Stimulated activated CD8-positive, alpha-beta memory T cell treated with anti-CD3 and anti-CD28 coated beads, Interleukin-15, amount 100 ng/mL, for 1 hour (primary cell): ENCODE results near the gene COL6A3.

ENCODE experiments used
- DNase-seq: peaks from one replicate; pipeline ENCODE4 v3.0.0-alpha.2; 2020; ENCODE audit warnings: low read depth

The COL6A3 gene

DNA sequence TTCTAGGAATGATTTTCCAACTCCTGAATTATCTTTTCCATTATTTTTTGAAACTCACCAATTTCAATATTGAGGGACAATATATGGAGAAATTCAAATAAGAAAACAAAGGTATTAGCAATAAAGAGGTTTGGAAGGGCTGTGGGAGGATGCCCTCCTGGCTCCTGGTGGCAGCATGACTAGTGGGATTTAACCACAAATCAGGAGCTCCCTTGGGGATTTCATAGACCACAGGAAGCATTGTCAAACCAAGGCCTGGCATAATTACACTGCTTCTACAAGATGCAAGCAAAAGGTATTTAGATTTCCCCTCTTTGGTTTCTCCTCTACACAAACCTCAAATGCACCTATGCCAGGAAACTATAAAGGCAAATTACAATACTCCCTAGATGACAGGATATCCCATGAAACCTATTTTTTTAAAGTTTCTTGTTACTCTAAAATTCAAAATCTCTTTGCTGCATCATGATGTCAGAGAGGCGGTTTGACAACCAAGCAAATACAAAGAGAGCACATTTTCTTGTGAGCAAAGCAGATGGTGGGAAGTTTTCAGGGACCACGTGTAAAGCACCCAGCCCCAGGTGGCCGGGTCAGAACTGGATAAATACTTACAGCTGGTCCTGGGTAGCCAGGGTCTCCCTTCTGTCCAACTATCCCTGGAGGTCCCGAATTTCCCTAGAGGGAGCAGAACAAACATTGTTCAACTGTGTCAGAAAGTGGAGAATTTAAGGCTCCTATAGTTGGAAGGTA lies 67.9 kb downstream of the COL6A3 start:
- no peak for DNase-seq

DNA sequence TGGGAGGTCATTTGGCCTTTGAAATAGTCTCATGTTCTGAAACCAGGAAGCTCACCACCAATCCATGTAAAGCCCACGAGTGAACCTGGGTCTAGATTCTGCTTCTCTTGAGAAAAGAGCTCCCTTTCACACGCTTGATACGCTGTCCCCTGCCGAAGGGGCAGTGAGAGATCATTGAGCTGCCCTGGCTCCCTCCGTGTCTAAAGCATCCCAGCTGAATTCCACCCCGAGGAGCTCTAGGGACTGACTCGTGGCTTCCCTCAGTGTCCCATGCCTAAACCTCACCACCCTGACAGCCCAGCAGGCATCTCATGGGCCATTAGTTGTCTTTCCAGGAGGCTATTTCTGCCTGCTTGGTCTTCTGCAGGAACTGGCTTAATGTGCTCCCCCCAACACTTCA lies 68.6 kb downstream of the COL6A3 start:
- DNase-seq: no peak

DNA sequence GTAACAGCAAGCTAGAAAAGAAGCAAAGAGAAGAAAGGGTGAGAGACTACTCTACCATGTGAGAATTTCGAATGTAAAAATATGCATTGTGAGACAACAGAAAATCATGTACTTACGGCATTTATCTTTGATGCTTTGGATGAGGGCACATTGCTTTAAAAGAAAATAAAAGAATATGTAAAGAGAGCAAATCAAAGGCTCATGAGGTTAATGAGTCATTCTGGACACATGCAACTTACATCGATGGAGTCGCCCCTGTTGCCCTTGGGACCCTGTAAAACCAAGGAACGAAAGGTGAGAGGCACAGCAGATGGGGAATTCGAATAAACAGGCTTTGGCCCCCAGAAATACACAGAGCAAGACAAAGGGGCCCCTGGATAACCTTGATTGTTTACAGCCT lies 69.0 kb downstream of the COL6A3 start:
- no peak for DNase-seq

DNA sequence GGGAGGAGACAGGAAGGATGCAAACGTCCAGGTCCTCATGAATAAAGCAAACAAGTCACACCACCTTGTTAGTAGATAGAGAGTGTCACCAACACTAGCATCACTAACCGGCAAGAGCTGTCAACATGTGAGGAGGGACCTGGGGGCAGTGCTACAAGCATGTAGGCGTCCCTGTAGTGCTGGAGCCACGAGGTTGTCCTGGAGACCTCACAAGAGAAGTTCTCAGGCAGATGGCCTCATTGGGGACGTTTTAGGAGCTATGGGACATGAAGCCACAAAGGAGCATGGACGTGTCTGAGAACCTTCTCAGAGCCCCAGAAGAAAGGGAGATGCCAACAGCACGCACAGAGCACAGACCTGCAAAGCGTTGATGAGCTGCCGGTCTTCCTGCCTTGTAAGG lies 70.0 kb downstream of the COL6A3 start:
- DNase-seq: no peak

DNA sequence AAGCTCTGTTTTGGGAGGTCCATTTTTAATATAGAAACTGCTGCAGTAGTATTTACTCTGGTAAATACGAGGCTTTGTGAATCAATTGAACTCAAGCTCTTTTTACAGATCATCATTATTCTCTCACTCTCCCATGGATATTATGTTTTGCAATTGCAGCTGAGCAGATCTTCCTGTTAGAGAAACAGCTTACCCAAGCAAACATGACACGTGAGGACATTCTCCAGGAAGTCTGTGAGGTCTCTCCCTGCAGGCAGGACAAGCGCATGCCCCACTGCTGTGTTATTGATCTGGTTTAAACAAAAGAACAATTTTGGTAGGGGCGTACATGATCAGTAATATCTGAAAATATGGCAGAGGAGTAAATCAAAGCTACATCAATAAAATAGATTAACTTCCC lies 72.1 kb downstream of the COL6A3 start:
- DNase-seq: no peak

DNA sequence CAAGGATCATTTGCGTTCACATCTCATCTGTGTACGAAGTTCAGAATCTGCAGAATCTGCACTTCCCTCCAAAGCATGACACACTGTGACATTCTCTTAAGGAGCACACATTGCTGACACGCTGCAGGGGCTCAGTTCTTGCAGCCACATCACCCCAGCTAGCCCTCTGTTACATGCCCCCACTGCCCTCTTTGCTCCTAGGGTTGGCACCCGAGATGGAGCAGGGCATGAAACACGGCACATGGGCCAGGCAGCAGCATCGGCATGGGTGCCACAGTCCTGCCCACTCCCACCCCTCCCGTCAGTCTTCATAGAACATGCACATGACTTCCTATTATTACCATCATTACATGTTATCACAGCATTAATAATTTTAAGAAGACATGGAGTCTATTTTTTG lies 76.4 kb downstream of the COL6A3 start:
- no peak for DNase-seq

DNA sequence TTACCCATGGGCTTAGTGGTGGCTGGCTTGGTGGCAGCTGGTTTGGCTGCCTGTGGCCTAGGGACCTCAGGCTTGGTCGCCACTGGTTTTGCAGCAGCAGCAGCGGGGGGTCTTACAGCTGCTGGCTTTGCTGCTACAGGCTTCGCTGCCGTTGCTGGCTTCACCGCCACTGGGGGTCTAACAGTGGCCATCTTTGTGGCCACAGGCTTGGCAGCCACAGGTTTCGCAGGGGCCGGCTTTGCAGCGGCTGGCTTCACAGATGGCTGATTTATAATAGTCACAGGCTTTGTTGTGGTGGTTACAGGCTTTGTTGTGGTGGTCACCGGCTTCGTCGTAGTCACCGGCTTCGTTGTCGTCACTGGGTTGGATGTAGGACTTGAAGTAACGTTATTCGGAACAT lies 77.8 kb downstream of the COL6A3 start:
- DNase-seq: no peak

DNA sequence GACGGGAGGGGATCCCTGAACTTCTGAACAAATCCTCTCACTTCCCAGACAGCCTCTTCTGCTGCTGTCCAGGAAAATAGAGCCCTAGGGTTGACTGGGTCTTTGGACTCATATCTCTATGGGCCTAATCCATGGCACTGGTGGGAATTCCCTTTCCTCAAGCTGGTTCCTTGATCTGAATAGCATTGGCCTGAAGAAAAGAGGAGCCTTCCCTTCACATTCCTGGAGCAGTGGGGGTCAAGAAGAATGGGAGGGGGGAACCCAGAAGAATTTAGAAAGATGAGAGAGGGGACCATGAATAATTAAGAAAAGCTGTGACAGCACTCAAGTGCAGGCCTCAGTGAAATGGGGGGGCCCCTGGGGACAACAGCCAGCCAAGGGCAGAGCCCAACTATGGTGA lies 80.2 kb downstream of the COL6A3 start:
- DNase-seq: no peak

DNA sequence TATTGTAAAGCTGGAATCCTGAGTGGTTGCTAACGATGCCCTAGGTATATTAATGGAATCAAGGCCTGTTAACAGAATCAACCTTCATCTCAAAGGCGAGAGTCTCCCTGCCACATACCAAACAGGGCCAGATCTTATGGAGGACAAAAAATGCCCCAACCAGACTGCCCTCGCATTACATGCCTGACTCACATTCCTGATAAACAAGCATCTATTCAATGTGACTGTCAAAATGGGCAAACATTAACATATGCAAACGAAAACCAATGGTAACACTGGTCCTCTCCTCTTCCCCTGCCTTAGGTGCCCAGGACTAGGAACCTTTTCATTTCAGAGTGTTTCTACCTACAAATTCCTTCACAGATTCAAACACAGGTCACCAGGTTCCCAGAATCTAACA lies 83.4 kb downstream of the COL6A3 start:
- no peak for DNase-seq

DNA sequence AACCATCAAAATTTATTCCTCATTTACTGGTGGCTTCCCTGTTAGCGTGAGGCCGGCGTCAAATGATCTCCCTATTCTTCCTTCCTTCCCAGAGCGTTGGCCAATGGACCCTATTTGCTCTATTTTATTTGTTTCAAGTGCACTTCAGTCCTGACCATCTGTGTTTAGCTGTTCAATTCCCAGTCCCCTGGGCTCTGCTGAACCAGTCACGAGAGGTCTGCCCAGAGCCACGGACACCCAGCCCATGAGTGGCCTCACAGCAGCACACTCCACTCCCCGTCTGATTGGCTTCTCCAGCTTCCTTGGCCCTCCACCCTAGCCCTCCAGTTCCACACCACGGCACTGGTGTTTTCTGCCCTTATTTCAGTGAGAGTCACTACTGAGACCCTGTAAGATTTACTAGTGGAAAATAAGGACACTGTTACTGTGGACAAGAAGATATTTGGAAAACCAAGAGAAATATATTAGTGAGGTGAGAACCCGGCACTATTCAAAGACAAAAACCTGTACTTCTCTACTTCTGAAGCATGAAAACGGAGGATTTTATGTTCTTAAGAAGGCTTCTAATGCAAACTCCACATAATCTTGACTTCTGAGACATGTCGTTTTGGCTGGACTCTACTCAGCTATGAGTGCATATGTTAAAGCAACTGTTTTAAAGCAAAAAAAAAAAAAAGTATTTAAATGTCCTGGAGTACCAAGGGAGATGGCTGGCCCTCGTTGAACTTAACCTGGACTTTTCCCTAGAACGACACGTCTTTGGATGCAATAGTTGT lies 86.6 kb downstream of the COL6A3 start:
- DNase-seq: no peak

DNA sequence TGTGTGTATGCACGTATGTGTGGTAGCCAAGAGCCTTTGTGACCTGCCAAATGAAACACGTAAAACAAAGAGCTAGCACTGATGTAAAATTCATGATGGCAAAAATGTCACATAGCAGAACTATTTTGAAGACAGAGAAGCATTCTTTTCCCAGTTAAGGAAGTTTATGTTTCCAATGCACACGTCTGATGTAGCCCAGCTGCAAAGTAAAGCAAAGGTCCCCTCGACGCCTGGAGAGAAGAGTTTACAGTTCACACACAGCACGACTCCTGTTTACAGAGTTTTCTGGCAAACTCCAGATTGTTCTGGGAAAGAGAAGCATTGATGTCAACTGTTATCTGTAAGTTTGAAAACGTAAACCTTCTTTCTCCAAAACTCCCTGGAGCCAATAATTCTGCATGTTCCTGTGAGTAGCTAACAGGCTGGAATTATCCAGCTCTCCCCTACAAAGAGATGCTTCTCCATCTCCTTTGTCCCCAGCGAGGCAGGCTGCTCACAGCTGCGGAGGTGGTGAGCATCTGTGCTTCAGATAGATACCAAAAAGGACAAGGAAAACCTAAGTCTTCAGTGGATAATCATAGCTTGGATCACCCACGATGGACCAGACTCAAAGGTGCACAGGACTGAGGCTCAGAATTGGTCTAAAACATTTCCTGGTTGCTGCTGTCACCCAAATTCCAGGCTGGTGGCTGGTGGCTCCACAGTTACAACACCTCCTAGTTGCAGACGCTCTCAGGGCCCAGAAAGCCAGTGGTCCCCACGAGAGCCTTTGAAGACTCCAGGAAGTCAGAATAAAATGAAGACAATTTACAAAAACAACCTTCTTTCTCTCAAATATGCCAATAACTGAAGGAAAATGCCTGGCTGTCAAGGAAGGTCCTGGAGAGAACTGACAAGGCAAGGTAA lies 87.4 kb downstream of the COL6A3 start:
- no peak for DNase-seq

DNA sequence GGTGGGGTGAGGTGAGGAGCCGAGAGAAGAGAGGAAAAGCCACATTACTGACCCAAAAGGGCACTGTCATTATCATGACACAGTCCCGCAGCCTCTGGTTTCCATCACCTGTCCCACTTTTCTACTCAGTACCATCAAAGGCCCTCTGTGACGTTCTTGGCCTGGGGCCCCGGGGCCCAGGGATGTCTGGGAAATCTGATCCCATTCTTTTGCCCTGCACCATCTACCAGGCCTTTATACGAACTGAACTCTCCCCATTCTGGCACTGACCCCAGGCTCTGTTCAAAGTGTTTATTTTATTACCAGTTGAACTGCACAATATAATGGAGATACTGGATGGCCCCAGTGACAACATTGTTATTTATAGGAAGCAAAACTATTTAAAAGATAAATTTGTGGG lies 89.1 kb downstream of the COL6A3 start:
- no peak for DNase-seq

DNA sequence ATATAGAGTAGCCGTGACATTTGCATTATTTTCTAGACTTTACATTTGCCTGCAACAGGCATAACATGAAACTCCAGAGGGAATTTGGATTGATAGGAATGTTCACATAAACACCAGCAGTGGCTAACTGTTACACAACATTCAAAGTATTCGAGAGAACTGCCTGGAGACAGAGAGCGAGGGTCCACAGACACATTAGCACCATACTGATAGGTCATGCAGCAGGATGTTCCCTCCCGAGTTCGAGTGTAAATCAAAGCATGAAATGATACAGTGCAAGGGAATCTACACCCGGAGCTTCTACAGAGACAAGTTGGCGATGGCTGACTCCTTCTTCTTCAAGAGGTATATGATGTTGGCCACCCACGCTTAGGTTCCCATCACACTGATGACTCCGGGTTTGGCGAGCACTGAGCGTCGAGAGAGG lies 89.5 kb downstream of the COL6A3 start:
- DNase-seq: no peak

DNA sequence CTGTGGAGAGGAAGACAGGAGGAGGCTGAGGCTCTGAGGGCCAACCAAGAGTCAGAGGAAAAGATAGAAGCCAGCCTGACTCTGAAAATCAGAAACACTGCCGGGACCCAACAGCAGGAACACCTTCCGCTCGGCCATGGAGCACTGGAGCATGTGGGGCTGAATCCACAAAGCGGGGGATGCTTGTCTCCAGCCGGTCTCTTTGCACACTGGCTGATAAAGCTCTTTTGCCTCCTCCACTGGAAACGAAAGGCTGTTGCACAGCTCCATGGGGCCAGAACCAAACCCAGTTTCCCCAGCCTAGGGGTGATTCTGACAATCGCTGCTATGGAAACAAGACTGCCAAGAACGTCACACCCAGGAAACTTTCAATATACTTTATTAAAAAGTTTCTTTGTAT lies 90.3 kb downstream of the COL6A3 start:
- DNase-seq: no peak

DNA sequence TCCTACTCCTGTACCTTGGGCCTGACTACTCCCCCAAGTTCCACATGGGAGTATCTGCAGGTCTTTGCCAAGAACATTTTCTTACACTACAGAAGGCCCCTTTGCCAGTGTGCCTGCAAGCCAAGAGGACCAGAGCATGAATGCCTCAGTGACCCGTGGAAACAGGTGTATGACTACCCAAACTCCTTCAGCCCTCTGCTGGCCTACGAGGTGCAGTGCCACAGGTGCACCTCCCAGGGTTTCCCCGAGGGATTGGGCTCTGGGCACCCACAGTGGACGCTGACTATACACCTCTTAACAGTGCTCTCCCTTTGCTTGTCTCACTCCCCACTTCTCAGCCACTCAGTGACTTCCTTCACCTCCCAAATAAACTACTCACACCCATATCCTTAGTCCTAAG lies 91.4 kb downstream of the COL6A3 start:
- DNase-seq: no peak

DNA sequence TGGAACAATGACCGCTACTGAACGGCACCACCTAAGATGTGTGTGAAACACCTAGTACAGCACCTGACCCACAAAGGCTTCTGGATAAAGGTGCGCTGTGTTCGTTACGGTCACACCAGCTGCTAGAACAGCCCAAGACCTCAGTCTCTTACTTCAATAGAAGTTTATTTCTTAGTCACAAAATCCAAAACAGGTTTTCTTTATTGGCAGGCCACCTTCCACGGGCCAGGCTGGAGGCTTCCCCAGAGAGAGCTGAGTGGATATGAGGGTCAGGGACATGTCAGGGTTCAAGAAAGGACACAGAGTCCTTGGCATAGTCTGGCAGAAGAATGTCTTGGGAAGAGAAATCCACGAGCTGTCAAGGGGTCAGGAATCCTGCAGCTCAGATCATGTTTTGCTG lies 92.2 kb downstream of the COL6A3 start:
- no peak for DNase-seq

DNA sequence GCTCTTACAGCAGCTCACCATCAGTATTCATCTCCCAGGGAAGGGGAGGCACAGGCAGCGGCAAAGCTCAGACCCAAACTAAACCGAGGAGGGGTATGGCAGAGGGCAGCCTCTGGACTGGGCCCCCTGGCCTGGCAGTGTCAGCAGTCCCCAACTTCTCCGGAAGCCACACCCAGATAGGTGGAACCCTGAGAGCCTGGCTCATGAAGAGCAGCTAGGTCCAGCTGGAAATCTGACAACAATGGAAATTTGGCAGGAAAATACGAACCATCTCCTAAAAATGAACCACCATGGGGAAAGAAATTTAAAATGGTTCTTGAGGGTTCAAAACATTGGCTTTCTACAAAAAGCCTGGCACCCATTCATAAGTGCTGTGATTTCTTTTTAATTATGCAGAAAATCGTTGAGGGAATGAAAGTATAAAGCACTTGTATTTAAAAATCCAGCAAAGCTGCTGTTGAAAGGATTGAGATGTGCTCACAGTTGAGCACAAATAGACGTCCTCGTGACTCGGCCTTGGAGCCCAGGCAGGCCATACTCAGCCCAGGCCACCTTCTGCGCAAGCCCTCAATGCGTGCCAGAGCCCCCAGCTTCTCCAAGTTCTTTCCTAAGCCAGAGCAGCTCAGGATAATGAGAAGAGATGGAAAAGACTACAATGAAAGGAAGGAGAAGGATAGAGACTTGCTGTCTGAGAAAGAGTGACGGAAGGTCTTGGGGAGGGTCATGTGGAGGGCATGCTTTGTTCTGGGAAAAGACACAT lies 93.0 kb downstream of the COL6A3 start:
- no peak for DNase-seq

DNA sequence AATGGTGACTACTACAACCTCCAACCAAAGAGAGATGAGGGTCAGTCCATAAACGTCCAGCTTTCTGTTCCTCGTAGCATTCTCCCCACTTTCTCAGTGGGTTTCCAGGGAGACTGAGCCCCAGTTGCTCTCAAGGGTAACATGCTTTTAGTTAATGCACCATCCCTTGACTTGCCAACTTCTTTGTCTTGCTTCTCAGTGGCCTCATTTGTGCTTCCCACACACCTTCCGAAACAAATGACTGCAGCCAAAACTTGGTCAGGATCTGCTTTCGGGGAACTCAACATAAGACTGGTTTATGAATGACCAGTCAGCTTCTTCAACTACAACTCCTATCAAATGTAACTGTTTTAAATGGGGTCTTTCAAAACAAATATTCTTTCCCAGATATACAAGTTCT lies 94.1 kb downstream of the COL6A3 start:
- DNase-seq: no peak

DNA sequence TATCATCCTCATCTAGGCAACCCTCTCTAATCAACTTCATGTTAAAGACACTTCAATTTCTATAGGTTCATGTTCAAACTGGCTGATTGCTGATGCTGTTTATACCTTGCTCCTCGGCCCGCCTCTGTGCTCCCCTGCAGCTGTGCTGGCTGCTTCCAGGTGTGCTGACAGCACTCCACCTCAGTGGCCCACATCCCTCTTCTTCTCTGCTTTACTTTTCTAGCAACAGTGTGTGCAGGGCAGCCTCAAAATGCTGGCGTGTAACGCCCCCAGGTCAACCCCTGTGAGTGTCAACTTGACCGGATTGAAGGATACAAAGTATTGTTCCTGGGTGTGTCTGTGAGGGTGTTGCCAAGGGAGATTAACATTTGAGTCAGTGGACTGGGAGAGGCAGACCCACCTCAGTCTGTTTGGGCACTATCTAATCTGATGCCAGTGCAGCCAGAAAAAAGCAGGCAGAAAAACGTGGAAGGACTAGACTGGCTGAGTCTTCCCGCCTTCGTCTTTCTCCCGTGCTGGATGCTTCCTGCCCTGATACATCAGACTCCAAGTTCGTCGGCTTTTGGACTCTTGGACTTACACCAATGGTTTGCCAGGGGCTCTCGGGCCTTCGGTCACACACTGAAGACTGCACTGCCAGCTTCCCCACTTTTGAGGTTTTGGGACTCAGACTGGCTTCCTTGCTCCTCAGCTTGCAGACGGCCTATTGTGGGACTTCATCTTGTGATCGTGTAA lies 94.7 kb downstream of the COL6A3 start:
- DNase-seq: no peak

DNA sequence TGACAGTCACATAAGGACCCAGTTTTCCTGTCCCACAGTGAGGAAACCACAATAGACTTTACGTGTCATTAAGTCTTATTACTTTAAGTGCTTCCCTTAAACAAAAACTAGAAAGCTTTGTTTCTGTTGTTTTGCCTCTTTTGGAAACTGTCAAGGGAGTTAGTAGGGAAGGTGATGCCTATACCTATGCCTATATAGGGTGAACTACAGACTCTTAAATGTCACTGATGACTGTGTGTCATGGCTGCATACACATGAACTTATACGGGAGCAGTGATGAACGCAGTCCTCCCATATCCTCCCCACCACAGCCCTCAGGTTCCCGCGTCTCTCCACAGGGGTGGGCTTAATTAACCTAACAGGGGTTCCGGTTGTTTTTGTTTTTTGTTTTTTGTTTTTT lies 97.6 kb downstream of the COL6A3 start:
- DNase-seq: no peak

DNA sequence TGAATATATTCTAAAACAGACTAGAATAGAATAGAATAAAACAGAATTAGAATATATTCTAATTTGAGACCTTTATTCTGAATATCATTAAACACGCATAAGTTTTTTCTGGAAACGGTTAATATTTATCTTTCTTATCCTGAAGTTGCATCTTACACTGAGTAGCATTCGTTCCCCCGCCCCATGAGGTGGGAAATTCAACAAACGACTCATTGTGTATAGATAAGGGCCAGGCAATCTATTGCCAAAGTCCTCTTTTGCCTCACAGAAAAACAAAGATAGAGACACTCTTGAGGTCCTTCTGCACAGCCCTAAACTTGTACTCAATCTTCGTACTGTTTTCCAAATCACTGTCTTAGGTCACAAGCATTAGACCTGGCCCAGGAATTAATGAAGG lies 98.1 kb downstream of the COL6A3 start:
- DNase-seq: no peak
